Measurements from ENCODE around the gene INKA2.

Gene INKA2
- total RNA-seq: 3.1 to 4.7 reads per million in 2 donors

- DNase-seq: peak; percentile 58
Observed at GRCh38 chr1:111739194-111739924, at the start of gene INKA2. INKA2 (minus strand) TSS chr1:111739395; CDS start chr1:111739242, 153 bp downstream.

DNA sequence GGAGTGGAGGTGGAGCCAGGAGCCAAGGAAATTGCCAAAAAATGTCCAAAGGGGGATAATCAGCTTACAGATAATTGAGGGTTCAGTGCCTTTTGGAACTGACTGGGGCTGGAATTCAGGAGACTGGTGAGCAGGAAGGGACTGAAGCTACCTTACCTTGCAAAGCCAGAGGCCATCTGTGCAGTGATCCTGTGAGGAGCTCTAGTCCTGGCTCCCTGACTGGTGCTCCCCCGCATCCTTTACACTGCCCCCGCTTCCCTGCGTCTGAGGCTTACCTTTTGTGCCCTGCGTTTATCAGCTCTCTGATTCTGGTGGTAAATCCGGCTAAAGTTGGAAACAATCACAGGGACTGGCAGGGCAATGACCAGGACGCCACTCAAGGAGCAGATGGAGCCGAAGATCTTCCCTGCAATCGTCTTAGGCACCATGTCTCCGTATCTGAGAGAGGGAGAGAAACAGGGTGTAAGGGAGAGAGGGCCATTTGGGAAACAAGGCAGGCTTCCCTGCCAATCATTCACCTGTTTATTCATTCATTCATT lies 47.5 kb upstream of the INKA2 start:
- no peak for DNase-seq

GRCh38 chr1:111784273-111784901 lies 45.2 kb upstream of the INKA2 start:
- DNase-seq: no peak

DNA sequence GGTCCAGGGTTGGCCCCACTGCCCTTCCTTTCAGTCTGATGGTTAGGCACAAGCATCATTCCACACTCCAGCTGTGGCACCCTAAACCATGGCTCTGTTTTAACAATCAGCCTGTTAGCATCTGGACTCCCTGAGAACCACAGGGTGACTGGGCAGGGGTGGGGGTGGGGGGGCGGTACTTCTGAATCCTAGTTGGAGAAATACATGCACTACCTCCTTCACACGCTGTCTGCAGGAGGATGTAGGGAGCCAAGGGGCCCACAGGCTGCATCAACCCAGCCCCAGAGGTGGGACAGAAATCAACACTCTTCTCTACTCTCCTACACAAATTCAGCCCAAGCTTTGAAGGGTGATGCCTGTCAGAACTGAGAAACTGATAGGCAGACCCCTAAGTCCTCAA lies 40.4 kb upstream of the INKA2 start:
- DNase-seq: no peak

GRCh38 chr1:111778541-111779051 lies 39.4 kb upstream of the INKA2 start:
- no peak for DNase-seq

GRCh38 chr1:111778066-111778465 lies 38.9 kb upstream of the INKA2 start:
- no peak for DNase-seq

GRCh38 chr1:111777301-111777700 lies 38.1 kb upstream of the INKA2 start:
- DNase-seq: no peak

DNA sequence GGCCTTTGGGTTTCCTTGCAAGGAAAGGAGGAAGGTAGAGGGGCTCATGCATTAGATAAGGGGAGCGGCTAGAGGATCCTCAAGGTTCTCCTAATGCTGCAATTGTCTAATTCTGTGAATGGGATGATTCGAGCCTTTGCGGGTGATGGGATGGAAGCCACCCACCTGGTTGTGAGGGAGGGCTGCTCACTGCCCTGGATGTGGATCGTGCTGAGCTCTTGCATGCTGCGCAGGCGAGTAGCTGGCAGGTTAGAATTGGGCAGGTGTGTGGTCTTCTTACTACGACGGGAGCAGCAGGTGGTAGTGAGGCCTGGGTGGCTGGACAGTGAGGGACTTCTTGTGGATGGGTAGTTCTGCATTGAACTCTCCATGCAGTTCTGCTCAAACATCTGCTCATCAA lies 37.7 kb upstream of the INKA2 start:
- no peak for DNase-seq

DNA sequence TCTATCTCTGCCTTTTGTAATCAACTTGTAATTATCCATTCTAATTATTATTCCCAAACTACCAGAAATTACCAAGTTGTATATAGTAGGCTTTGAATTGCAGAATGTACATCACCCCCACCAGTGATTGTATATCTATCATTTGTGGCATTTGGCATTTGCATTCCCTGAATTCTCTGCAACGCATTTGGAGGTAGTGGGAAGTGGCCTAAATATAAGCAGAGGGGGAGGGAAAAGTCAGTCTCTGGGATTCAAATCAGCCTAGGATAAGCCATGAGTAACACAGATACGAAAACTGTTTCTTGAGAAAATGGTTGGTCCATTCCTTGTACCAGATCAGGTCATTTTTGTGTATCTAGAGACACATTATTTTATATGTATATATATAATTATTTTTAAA lies 37.2 kb upstream of the INKA2 start:
- no peak for DNase-seq

- no peak for DNase-seq
Observed at GRCh38 chr1:111775966-111776365, 36.8 kb upstream of the INKA2 start.

GRCh38 chr1:111770916-111771315 lies 31.7 kb upstream of the INKA2 start:
- DNase-seq: no peak

- DNase-seq: no peak
Observed at GRCh38 chr1:111769517-111770146, 30.4 kb upstream of the INKA2 start.

DNA sequence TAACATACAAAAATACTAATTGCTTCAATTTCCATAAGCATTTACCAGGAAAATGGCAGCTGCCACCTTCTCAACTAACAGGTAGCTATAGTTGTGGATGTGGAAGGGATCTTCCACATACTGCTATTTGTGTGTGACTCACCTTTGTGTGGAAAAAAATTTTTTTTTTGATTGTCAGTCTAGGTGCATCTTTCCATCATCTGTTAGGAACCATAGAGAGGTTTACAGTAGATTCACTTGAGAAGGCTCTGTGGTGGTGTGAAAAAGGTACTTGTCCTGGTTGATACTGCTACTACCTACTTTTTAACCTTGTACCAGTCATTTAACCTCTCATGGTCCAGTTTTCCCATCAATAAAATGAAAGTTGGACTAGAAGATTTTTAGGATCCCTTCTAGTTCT lies 29.4 kb upstream of the INKA2 start:
- no peak for DNase-seq

DNA sequence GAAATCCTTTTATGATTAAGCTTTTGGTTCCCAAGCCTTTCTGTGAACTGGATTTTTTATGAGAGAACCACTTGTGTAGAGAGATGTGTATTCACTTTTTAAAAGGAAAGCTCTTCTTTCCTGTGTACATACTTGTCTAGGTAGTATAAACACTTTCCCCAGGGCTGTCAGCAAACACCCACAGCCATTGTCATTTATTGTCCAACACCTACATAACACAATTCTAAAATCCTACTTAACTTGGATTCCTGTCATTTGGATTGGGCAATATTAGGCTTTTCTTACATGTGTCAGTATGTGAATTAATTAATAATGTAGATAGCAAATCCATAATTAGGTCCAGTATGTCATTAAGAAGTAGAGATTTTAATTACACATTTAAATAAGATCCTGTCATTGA lies 28.8 kb upstream of the INKA2 start:
- no peak for DNase-seq

DNA sequence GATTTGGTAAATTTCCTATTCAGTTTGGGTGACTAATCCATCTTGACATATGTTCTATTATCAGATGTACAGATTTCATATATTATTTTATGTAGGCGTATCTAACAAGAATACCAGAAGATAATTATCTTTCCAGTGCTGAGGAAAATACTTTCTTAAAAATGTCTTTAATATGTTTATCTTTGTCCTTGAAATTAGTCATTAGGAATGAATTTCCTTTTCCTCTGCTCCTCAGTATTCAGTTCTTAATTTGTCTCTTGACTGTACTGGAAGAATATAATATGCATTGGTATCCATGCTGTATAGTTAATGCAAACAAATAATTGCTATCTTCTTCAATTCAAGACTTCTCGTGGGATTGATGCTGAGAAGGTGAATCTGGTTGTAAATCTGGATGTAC lies 23.1 kb upstream of the INKA2 start:
- DNase-seq: no peak

- DNase-seq: no peak
Observed at GRCh38 chr1:111761717-111762116, 22.5 kb upstream of the INKA2 start.

GRCh38 chr1:111758373-111758772 lies 19.2 kb upstream of the INKA2 start:
- no peak for DNase-seq

- DNase-seq: no peak
Observed at GRCh38 chr1:111756124-111756513, 16.9 kb upstream of the INKA2 start.

DNA sequence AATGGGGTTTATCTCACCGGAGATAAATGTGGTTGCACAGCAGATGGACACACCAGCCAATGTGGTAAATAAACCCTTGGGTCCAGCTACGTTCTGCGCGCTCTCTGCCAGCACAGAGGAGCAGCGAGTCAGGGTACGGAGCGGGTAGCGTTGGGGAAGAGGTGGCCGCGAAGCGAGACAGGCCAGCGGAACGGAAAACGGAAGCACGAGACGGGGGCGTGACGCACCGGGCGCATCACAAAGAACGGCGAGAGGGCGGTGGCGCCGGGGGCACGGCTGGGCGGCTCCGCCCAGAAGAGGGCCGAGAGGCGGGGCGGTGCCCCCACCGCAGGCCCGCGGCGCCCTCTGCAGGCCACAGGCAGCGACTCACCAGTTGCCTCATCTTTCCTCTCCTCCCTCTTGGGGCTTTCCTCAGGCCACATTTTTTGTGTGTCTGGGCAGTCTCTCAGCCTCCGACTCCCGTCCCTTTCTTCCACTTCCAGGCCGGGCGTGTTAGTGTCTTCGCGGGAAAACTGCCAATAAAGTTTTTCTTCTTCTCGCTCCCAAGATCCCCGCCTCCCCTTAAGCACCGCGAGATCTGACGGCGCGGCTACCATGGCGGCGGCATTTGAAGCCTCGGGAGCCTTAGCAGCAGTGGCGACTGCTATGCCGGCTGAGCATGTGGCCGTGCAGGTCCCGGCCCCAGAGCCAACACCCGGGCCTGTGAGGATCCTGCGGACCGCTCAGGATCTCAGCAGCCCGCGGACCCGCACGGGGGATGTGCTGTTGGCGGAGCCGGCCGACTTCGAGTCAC lies 16.3 kb upstream of the INKA2 start, which contains the start of gene DDX20:
Gene DDX20 (plus strand): TSS at position 571 of the 793 bp plus-strand sequence. CDS start 24 bp downstream, at position 595.
- peak; percentile 95 for DNase-seq

DNA sequence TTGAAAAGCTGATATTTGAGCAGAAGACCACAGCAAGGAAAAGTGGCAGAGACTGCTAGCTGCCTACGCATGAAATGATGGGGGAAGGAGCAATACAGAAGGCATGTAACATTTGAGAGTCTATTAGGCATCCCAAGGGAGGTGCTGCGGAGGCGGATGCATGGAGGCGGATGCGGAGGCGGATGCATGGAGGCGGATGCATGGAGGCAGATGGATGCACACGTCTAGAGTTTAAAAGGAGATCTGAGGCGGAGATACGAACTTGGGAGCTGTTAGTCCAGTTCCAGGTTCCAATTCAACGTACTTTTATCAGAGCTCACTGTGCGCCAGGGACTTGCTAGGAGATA lies 15.8 kb upstream of the INKA2 start:
- DNase-seq: no peak

GRCh38 chr1:111751906-111752575 lies 12.8 kb upstream of the INKA2 start:
- DNase-seq: no peak

- DNase-seq: no peak
Observed at GRCh38 chr1:111750856-111751255, 11.7 kb upstream of the INKA2 start.

Measured in activated gamma-delta T cell (primary cell).